Liver (tissue), 3 donors: Measurements from ENCODE around the gene CCDC192.

Experiments
- TAF1 ChIP-seq: conservative IDR thresholded peaks from 2 replicates; pipeline ENCODE4 v1.6.1; 2016; ENCODE audit warnings: antibody characterized with exemption, mild to moderate bottlenecking
- YY1 ChIP-seq: IDR thresholded peaks from 2 replicates; pipeline ENCODE4 v1.6.1; 2016; ENCODE audit warnings: antibody characterized with exemption, mild to moderate bottlenecking
- TF ChIP-seq, protein P1 (sequence below): fragments of 150-350 bp; IDR thresholded peaks from 2 replicates; pipeline ENCODE4 v1.5.1; 2017; ENCODE audit warnings: improper control_type of control experiment, low read depth, low read length; ENCODE audit not compliant: missing input control
- donor health status: healthy.
- donor health status: healthy.

DNA sequence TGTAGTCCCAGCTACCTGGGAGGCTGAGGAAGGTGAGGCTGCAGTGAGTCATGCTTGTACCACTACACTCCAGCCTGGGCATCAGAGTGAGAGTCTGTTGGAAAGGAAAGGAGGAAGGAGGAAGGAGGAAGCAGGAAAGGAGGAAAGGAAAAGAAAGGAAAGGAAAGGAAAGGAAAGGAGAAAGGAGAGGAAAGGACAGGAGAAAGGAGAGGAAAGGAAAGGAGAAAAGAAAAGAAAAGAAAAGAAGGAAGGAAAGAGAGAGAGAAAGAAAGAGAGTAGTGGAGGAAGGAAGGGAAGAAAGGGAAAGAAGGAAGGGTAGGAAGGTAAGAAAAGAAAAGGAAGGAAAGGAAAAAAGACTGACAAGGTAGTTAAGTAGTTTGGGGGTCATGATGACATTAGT, 217.7 kb downstream of the CCDC192 start:
- TF ChIP-seq, protein P1, sequence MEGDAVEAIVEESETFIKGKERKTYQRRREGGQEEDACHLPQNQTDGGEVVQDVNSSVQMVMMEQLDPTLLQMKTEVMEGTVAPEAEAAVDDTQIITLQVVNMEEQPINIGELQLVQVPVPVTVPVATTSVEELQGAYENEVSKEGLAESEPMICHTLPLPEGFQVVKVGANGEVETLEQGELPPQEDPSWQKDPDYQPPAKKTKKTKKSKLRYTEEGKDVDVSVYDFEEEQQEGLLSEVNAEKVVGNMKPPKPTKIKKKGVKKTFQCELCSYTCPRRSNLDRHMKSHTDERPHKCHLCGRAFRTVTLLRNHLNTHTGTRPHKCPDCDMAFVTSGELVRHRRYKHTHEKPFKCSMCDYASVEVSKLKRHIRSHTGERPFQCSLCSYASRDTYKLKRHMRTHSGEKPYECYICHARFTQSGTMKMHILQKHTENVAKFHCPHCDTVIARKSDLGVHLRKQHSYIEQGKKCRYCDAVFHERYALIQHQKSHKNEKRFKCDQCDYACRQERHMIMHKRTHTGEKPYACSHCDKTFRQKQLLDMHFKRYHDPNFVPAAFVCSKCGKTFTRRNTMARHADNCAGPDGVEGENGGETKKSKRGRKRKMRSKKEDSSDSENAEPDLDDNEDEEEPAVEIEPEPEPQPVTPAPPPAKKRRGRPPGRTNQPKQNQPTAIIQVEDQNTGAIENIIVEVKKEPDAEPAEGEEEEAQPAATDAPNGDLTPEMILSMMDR, result no peak
- TF ChIP-seq YY1 (no peak), TAF1 (no peak)
